AG04449 (cell line): Measurements from ENCODE around the gene IL6ST.
"Not testable (repeated sequence)": the region's sequence is repeated elsewhere in the genome, so short reads cannot be mapped to it uniquely, and the experiment has no call there.

Experiments
- CTCF ChIA-PET: fragments of 350-600 bp; formaldehyde crosslinking; extraction: SDS; loops from one replicate; lab custom pipeline; 2021; ENCODE audit warnings: antibody characterized with exemption; lab: Yijun Ruan, JAX
- POLR2A ChIA-PET: fragments of 400-600, 350-600 bp; formaldehyde crosslinking; extraction: SDS; loops from one replicate; lab custom pipeline; 2020; ENCODE audit warnings: antibody characterized with exemption, inconsistent platforms; lab: Yijun Ruan, JAX
- DNase-seq: peaks from one replicate; pipeline ENCODE4 v3.0.0-alpha.2; 2010; ENCODE audit warnings: low read depth, low spot score
- H3K4me3 ChIP-seq: 2 replicates; pipeline ENCODE4 v1.5.1; 2011; ENCODE audit warnings: low read depth, mild to moderate bottlenecking, control low read depth, low read length
- TF ChIP-seq, protein P1 (sequence below): IDR thresholded peaks from one replicate; pipeline ENCODE4 v1.5.1; 2011; ENCODE audit warnings: mild to moderate bottlenecking, moderate library complexity, low read length, control low read depth, inconsistent platforms; ENCODE audit not compliant: insufficient read depth; ENCODE audit errors: missing control alignments

IL6ST gene

GRCh38 chr5:55989860-55990259 lies 4.9 kb downstream of the IL6ST start:
- ChIA-PET CTCF (interaction anchor here (0.6 to 2.3 kb wide), 7 partner anchors 9 to 652 kb away, joined by 3 to 12 read pairs (median 3); no protein-coding TSS in a partner anchor), POLR2A (interaction anchor here (1.0 kb wide), 1 partner anchor 134 kb away, joined by 3 read pairs; no protein-coding TSS in a partner anchor)
- H3K4me3 ChIP-seq = no peak overlapping the region
- DNase-seq = no peak
- TF ChIP-seq, protein P1, sequence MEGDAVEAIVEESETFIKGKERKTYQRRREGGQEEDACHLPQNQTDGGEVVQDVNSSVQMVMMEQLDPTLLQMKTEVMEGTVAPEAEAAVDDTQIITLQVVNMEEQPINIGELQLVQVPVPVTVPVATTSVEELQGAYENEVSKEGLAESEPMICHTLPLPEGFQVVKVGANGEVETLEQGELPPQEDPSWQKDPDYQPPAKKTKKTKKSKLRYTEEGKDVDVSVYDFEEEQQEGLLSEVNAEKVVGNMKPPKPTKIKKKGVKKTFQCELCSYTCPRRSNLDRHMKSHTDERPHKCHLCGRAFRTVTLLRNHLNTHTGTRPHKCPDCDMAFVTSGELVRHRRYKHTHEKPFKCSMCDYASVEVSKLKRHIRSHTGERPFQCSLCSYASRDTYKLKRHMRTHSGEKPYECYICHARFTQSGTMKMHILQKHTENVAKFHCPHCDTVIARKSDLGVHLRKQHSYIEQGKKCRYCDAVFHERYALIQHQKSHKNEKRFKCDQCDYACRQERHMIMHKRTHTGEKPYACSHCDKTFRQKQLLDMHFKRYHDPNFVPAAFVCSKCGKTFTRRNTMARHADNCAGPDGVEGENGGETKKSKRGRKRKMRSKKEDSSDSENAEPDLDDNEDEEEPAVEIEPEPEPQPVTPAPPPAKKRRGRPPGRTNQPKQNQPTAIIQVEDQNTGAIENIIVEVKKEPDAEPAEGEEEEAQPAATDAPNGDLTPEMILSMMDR = no peak

DNA sequence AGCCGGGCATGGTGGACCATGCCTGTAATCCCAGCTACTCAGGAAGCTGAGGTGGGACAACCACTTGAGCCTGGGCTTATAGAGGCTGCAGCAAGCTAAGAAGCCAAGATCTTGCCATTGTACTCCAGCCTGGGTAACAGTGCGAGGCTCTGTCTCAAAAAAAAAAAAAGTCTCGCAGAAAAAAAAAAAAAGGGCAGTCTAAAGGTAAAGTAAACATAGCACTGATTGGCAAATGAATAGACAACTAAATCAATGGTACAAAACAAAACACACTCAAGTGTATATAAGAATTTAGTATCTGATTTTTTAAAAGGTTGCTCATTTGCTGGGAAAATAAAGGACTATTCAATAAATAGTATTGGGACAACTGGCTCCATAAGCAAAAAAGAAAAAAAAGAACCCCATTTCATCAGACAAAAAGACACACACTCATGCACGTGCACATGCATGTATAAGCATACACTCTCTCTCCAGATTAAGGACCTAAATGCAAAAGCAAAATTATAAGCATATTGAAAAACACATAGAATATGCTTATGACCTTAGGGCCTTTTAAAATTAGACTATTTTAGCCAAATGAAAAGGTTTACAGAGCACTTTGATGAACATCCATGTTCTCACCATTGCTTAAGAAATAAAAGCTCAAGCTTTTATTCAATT lies 5.7 kb downstream of the IL6ST start:
- ChIA-PET CTCF (interaction anchor here (1.0 to 2.3 kb wide), 5 partner anchors 9 to 282 kb away, joined by 3 to 12 read pairs (median 3); no protein-coding TSS in a partner anchor), POLR2A (no interaction called here)
- no peak for DNase-seq
- TF ChIP-seq, protein P1 = no peak
- H3K4me3 ChIP-seq = no peak overlapping the region

GRCh38 chr5:55988428-55988827 lies 6.3 kb downstream of the IL6ST start:
- H3K4me3 ChIP-seq, CTCF ChIA-PET, DNase-seq: not testable (repeated sequence)
- POLR2A ChIA-PET = interaction anchor here (1.0 kb wide), 1 partner anchor 52 kb away, joined by 5 read pairs; no protein-coding TSS in a partner anchor

DNA sequence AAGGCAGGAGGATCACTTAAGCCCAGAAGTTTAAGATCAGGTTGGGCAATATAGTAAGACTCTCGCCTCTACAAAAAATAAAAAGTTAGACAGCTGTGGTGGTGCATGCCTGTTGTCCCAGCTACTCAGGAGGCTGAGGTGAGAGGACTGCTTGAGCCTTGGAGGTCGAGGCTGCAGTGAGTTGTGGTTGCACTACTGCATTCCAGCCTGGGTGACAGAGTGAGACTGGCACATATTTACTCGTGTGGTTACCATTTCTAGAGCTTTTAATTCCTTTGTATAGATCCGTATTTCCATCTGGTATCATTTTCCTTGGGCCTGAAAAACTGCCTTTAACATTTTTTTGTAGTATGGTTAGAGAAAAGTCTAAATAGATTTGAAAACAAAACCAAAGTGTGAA lies 7.8 kb downstream of the IL6ST start:
- ChIA-PET POLR2A (no interaction called here), CTCF (interaction anchor here (1.3 kb wide), 1 partner anchor 214 kb away, joined by 5 read pairs; no protein-coding TSS in a partner anchor)
- TF ChIP-seq, protein P1 = no peak
- H3K4me3 ChIP-seq = no peak overlapping the region
- no peak for DNase-seq

DNA sequence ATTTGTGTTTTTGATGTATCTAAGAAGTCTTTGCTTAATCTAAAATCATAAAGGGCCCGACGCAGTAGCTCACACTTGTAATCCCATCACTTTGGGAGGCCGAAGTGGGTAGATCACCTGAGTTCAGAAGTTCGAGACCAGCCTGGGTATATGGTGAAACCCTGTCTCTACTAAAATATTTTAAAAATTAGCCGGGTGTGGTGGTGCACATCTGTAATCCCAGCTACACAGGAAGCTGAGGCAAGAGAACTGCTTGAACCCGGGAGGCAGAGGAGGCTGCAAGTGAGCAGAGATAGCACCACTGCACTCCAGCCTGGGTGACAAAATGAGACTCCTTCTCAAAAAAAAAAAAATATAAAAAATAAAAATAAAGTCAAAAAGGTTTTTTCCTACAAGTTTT lies 9.6 kb downstream of the IL6ST start:
- DNase-seq = no peak
- no peak overlapping the region for H3K4me3 ChIP-seq
- TF ChIP-seq, protein P1 = no peak
- ChIA-PET POLR2A (no interaction called here), CTCF (interaction anchor here (1.2 to 2.1 kb wide), 2 partner anchors 10 to 216 kb away, joined by 3 to 6 read pairs; partner anchors contain the start of gene IL6ST)

GRCh38 chr5:55983986-55984385 lies 10.8 kb downstream of the IL6ST start:
- CTCF ChIA-PET = interaction anchor here (1.2 to 2.1 kb wide), 4 partner anchors 10 to 217 kb away, joined by 3 to 12 read pairs (median 5); no protein-coding TSS in a partner anchor

More at GRCh38 chr5:55983986-55984385, 10.8 kb downstream of the IL6ST start:
- POLR2A ChIA-PET = no interaction called here
- DNase-seq = no peak
- TF ChIP-seq, protein P1 = no peak
- no peak overlapping the region for H3K4me3 ChIP-seq
